GM20000 (cell line): ENCODE data around the gene PDE6A.

Experiments
- DNase-seq: peaks from one replicate; pipeline ENCODE4 v3.0.0; 2012; ENCODE audit warnings: low spot score
- TF ChIP-seq, protein P1 (sequence below): IDR thresholded peaks from 2 replicates; pipeline ENCODE4 v1.5.1; 2012; ENCODE audit warnings: mild to moderate bottlenecking, control low read depth; ENCODE audit errors: extremely low read depth, missing control alignments

PDE6A gene

DNA sequence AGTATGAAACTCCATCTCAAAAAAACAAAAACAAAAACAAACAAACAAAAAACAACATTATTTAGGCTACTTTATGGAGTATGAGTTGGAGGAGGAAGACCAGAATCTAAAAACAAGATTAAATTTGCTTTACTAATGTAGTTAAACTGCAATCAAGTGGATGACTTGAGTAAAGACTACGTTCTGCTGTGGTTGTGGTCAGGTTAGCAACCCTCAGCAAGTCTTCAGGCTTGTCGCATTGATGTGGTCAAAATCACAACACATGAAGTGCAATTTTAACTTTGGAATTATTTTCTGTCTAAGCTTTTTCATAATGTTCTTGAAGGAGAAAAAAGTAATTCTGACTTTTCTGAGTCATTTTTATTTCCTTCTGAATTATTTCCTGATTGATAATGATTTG lies 43.1 kb downstream of the PDE6A start:
- TF ChIP-seq, protein P1, sequence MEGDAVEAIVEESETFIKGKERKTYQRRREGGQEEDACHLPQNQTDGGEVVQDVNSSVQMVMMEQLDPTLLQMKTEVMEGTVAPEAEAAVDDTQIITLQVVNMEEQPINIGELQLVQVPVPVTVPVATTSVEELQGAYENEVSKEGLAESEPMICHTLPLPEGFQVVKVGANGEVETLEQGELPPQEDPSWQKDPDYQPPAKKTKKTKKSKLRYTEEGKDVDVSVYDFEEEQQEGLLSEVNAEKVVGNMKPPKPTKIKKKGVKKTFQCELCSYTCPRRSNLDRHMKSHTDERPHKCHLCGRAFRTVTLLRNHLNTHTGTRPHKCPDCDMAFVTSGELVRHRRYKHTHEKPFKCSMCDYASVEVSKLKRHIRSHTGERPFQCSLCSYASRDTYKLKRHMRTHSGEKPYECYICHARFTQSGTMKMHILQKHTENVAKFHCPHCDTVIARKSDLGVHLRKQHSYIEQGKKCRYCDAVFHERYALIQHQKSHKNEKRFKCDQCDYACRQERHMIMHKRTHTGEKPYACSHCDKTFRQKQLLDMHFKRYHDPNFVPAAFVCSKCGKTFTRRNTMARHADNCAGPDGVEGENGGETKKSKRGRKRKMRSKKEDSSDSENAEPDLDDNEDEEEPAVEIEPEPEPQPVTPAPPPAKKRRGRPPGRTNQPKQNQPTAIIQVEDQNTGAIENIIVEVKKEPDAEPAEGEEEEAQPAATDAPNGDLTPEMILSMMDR = no peak
- DNase-seq = no peak

DNA sequence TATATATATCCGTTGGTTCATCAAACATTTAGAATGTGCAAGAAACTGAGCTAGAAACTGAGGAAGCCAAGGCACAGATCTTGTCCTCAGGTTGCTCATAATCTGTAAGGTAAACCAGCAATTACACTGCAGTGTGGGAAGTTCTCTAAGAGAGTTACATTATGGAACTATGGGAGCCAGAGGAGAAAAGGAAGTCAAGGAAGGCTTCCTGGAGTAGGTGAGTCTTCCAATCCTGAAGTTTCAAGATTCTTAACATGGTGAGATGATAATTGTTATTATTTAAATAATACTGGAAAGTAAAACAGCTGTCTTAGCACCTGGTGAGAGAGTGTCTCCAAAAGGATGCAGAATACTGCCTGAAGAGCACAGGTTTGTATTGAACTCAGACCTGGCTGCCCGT lies 44.2 kb downstream of the PDE6A start:
- TF ChIP-seq, protein P1 = no peak
- DNase-seq = no peak

DNA sequence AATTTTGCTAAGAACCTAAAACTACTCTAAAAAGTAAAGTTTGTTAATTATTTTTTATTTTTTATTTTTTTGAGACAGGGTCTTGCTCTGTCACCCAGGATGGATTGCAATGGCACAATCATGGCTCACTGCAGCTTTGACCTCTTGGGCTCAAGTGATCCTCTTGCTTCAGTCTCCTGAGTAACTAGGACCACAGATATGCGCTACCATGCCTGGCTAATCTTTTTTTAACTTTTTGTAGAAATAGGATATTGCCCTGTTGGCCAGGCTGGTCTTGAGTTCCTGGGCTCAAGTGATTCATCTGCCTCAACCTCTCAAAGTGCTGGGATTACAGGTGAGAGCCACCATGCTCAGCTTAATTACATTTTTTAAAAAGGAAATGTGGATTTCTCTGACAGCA lies 45.8 kb downstream of the PDE6A start:
- TF ChIP-seq, protein P1 = no peak
- no peak for DNase-seq

DNA sequence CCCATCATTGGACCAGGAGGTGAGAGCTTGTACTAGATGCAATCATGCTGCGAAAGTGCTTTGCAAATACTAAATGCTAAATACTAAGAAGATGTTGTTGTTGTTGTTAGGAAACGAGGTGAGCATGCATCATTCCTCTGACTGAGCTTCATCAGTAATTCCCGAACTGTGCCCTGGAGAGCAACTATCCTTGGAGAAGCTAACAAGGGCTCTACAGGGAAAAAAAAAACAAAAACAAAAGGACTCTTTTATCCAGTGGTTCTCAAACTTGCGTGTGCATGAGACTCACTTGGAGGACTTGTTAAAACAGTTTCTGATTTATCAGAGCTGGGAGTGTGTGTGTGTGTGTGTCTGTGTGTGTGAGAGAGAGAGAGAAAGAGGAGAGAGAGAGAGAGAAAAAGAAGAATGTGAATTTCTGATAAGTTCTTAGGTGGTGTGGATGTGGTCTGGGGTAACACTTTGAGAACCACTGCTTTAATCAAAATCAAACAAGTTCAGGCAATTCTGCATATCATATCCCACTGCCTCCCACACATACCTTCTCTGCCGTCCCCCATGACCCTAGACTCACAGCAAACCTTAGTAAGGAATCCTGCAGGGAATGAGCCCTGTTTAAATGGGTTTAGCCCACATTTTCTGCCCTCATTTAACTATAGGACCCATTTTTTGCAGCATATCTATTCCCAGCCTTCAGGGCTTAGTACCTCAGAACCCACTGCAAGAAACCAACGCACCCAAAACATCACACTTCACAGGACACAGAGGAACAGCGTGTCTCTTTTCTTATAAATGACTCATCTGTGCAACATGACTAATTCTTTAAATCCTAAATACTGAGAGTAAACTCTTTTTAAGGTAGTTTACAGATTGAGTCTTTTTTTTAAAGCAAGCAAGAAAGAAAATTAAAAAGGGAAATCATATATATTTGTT lies 48.9 kb downstream of the PDE6A start:
- TF ChIP-seq, protein P1 = no peak
- DNase-seq = no peak

DNA sequence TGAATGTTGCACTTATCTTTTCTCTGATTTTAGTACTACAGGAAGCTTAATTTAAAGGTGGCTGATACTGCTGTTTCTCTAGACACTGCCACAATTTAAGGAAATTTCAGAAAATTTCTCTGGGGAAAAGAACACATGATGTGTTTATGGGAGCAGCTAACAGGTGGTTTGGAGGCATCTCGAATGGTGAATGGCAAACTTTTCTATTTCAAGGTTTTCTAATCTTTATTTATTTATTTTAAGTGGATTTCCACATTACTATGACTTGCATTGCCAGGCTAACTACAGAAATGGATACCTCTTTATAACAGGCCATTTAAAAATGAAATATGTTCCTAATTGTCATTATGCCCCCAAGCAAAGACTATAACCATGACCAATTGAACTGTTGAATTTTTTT lies 50.4 kb downstream of the PDE6A start:
- no peak for DNase-seq
- TF ChIP-seq, protein P1 = no peak

DNA sequence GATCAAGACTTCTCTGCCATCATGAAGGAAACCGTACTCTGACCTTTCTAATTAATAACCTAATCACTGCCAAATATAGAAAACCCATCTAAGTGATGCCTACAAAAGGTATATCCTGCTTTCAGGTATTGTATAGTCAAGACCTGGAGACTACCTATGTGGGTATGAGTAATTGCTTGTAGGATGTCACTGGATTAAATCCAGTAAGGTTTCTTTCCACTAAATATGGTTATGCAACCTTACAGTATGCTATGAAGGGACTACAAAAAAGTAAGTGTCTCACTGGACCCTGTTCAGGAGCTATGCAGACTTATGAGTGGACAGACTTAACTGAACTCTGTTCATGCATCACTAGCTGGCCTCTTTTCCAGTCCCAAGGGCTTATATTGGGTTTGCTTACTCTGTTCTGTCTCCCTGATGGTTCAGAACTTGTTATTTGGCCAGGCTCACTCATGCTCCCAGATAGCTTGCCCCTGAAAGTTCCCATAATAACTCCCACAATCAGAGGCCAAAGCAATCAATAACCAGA lies 51.1 kb downstream of the PDE6A start:
- no peak for DNase-seq
- TF ChIP-seq, protein P1 = no peak

DNA sequence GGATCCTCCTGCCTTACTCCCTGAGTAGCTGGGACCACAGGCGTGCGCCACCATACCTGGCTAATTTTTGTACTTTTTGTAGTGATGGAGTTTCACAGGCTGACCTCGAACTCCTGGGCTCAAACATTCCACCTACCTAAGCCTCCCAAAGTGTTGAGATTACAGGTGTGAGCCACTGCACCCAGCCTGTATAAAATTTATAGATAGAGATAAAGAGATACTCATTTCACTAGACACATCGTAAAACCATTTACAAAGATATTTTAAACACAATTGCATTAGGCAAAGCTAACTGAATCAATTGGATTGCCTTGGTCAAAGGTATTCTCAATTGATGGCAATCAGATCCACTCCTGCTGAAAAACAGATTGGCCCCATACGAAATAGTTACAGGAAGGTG lies 52.0 kb downstream of the PDE6A start:
- DNase-seq = no peak
- TF ChIP-seq, protein P1 = no peak
